Peyer's patch (tissue), 4 donors: Measurements from ENCODE around the gene KCNAB1.
"Not testable (repeated sequence)": the region's sequence is repeated elsewhere in the genome, so short reads cannot be mapped to it uniquely, and the experiment has no call there.

Experiments used
- CTCF ChIP-seq, 6 experiments: fragments of 450-650 bp in 4 of 6; fragments of 200-600 bp in 2 of 6; sonication (generic) in 1 of 6; IDR thresholded peaks; one replicate each; pipeline ENCODE4 v1.5.1; 2017 to 2019; ENCODE audit warnings: antibody characterized with exemption in 6 of 6, mild to moderate bottlenecking in 3 of 6, moderate library complexity in 1 of 6
- POLR2A ChIP-seq, 2 donors: fragments of 450-650 bp; IDR thresholded peaks; one replicate each; pipeline ENCODE4 v1.5.1; 2017; ENCODE audit warnings: antibody characterized with exemption in 2 of 2, mild to moderate bottlenecking in 2 of 2, moderate library complexity in 2 of 2

GRCh38 chr3:156197152-156197551, 76.8 kb downstream of the KCNAB1 start:
- TF ChIP-seq POLR2A, CTCF (IDR thresholded peaks at IDR 0.05): not testable (repeated sequence)
